Activated gamma-delta T cell treated with anti-CD3 and anti-CD28 coated beads, Interleukin-2, amount 50 U/mL, for 16 hours (primary cell): ENCODE data around the gene DYNLT1.
"Not testable (repeated sequence)": the region's sequence is repeated elsewhere in the genome, so short reads cannot be mapped to it uniquely, and the experiment has no call there.

Source experiments
- DNase-seq: peaks from one replicate; pipeline ENCODE4 v3.0.0-alpha.2; 2020; ENCODE audit warnings: low read depth

Gene DYNLT1

DNA sequence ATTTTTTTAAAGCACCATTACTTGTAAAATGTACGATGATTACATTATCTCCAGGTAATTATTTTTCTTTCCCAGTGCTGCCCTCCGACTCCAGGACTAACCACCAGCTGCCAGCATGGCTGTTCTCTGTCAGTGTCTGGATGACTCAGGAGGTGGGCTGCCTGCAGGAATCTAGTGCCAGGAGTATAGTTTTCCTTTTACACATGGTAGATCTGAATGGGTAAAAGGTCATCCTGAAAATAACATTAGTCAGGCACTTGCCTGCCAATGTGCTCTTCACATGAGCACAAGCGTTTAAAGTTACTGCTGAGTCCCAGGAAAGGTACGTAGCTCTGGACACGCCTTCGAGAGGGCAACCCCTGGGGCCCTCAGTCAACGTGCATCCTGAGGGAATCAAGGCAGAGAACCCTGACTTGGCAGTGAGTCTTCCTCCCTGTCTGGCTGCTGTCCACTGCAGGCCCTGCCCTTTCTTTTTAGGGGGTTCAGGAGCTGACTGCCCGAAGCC lies 2.4 kb downstream of the DYNLT1 start:
- DNase-seq = no peak

DNA sequence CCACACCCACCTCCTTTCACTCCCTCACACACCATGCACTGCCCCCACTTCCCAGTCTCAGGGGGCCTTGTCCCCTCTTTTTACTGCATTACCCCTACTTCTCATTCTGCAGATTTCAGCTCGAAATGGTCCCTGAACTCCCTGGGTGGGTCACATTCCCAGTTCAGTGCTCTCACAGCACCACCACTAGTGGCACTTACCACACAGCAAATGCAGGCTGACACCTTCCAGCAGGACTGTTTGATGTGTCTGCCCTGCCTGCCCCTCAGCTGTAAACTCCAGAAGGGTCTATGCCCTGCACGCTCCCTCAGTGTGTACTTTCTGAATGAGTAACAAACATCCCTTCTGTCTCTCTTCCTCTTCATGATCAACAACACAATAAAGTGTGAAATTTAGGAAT lies 4.0 kb downstream of the DYNLT1 start:
- no peak for DNase-seq

DNA sequence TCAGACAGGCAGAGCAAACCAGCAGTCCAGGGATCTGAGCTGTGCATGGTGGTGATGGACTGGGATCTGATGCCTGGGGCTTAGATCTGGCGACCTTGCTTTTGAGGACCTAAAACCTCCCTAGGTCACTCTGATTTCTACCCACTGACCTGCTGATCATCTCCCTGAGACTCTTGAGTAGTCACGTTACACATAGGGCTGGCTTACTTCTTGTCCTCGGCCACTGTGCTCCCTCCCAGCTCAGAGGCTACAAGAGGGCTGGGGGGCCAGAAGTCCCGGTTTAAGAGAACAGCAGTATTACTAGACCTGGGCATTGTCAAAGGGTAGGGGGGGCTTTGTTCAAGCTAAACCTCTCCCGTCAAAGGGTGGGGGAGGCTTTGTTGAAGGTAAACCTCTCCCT lies 5.5 kb downstream of the DYNLT1 start:
- DNase-seq = no peak

DNA sequence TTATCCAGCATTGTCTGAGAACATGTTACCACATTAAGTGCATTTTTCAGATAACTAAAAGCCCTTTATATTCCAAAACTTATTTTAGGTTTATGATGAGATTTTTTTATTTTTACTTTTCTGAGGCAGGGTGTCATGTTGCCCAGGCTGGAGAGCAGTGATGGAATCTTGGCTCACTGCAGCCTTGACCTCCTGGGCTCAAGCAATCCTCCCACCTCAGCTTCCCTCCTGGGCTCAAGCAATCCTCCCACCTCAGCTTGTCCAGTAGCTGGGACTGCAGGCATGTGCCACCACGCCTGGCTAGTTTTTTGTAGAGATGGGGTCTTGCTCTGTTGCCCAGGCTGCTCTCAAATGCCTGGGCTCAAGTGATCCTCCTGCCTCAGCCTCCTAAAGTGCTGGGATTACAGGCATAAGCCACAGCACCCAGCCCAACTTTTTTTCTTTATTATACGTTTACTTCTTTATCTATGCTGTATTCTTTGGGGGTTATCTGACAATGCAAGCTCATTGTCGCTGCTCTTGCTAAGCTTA lies 6.2 kb downstream of the DYNLT1 start:
- DNase-seq = no peak

DNA sequence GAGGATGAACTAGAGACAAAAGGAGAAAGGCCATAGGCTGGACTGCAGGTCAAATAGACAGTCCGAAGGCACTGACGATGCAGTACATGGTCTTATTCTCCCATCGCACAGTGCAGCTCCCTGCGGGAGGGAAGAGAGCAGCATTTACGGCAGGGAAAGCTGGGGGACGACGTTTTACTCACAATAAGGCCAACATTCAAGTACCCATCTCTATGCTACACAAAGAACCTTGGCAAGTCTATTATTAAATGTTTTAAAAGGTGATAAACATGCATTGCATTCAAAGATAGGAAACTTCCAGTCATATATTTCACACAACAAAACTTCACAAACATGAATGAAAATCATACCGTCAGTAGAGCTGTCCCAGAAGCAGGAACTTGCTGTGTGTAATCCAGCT lies 7.8 kb downstream of the DYNLT1 start:
- DNase-seq = no peak

DNA sequence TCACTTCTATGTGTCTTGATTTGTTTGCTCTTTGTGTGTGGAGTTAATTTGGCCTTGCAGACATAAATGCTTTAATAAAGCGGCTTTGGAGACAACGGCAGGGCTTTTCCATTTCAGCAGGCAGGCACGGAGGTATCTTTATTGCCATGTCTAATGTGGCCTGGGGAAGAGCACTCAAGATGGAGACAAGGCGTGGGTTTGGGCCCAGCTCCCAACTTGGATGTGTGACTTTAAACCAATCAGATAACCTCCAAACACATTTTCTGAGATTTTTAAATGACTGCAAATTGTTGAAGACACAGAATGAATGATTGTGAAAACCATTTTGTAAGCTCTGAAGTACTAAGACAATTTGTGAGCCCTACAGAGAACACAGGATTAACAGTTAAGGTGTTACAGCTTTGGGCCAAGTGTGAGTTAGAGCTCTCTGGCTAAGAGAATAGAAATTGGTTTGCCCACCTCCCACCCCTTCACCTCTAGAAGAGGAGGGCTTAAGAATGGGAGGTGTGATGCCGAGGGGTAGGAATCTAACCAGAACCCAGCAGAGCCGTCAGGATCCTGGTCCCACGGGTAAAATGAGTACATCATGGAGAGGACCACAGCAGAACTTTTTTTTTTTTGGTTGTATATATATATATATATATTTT lies 9.0 kb downstream of the DYNLT1 start:
- no peak for DNase-seq

DNA sequence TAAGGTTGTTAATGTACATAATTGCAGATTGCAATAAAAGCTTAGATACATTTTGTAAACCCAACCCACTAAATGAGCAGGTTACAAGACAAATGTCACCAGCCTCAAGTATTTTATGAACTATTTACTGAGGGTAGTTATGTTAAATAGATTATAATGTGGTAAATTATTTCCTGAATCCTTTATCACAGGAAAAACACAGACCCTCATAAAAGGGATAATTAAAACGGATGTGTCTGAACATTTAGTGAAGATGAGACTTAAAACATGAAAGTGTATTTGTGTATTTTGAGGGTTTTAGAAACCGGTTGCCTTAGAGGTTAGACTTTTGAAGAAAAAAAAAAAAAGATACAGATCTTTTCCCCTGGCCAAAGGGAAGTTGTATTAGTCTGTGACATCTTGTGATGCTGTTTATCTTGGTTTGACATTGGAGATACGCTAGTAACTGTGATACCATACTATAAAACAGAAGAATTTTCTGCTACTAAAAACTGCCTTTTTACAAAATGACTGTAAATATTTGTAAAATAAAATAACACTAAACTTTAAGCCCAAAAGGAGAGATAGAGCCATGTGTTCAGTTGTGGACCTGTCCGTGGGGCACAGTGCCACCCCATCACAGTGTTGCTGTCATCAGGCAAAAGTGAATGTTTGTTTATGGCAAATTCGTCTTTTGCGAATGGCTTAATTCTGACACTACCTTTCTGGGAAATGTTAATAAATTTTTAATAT lies 9.7 kb downstream of the DYNLT1 start:
- DNase-seq = no peak

DNA sequence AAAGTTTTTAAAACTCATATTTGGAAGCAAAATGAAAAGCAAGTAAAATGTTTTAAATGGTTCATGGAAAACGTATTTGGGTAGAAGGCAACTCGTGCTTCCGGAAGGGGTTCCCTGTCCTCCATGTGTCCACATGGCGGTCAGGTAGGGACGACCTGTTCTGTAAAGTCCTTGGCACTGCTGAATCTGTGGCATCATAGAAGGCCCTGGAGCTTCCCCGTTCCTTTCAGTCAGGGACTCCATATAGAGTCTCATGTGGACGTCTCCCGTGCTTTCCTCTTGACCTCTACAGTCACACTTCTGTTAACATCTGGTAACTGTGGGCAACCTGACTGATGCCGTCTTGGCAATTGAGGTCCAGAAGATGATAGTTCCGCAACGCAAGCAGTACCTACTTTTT lies 11.4 kb downstream of the DYNLT1 start:
- no peak for DNase-seq

DNA sequence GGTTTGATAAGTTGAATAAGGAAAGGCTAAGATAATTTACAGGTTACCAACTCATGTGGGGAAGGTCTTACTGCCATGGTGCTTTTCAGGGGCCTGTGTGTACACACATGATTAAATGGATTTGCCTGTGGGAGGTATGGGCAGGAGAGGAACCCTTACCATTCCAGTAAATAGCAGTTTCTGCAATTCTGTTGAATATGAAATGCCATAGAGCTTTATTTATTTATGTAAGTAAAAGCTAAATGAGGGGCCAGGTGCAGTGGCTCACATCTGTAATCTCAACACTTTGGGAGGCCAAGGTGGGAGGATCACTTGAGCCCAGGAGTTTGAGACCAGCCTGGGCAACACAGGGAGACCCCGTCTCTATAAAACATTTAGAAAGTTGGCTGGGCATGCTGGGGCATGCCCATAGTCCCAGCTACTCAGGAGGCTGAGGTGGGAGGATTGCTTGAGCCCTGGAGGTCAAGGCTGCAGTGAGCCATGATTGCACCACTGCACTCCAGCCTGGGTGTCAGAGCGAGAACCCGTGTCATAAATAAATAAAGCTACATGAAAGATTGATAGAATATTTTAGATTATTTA lies 11.9 kb downstream of the DYNLT1 start:
- not testable (repeated sequence) for DNase-seq

DNA sequence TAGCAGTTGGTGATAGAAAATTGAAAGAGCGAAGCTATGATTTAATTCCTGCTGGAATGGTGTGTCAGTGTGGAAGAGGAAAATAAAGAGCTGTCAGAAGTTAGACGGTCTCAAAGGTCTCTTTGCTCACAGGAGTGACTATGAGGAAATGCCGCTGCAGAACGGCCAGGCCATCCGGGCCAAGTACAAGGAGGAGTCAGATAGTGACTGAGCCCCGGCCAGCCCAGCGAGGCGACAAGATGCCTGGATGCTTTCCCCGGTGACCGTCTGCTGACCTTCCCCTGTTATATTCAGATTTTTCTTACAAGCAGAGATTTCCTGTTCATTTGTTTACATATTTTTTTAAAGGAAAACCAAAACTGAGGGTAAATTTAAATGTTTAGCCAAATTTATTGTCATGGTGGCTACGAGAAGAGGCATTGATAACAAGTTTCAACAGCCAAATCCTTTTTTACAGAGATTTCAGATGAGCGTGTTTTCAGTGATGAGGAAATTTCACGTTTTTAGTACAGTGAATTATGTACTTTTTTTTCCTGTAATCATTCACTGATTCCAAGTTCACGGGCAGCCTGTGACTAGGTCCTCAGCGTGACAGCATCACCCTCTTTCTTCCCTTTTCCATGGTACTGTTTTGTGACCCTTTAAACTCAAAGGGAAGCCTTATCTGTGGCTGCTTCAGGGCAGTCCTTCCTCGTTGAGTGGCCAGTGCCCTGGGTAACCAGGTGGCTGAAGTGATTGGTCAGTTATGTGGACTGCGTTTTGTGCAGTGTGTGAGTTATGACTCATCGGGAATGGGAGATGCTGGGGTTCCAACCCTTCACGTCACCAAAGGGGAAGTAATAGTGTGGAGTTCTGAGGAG lies 12.6 kb downstream of the DYNLT1 start:
- DNase-seq = no peak

DNA sequence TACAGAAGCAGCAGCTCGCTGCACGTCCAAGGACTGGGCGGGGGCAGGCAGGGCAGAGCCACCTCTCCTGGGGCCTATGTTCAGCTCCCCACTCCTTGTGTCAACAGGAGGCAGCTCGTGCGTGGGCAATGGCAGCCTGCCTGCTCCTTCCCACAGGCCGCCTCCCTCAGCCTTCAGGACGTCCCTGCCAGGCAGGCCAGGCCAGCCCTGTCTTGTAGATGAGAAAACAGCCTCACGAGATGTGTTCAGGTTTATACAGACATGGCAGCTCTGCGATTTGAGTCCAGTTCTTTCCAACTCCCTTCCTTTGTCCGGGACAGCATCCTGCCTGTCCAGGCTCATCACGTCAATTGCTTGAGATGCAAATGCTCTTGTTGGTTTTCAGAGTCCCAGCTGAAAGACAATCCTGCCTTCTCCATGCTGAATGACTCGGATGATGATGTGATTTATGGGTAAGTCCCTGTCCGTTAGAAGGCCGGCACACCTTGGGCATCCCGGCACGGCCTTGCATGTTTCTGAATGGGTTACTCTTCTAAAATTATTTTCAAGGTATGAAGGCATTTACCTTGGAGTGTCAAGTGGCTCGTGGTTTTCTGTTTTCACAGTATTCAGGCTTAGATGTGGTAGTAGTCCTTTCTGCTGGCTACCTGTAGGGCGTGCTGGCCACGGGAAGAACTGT lies 13.5 kb downstream of the DYNLT1 start:
- DNase-seq = no peak

DNA sequence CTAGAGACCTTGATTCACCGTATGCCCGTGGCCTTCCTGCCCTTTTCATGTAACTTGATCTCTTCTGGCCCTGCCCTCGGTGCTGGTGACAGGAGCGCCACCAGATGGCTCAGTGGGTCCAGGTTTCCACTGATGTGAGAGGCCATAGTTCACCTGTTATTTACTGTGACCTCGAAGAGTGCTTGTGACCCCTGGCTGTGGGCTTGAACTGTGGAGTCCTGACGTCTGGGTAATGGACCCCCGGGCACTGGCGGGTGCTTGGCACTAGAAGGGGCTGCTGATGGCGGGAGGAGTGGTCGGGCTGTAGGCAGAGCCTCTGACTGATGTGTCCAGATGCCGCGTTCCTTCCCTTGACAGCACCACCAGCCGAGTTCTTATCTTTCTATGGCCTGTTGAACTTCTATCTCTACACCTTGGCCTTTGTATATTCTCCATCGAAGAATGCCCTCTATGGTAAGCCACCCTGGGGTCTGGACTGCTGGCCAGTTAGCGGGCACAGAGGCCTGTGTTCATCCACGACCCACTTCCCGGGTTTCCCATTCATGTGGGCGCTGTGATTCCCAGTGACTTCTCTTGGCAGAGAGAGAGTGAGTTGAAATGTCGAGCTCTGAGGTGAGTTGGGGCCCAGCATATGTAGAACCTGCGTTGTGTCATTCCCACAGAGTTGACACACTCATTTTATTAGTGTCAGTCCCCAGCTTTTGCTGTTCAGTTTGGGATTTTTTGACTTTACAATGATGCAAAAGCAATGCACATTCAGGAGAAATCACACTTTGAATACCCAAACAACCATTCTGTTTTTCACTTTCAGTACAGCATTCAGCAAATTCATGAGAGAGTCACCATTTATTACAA lies 14.9 kb downstream of the DYNLT1 start:
- DNase-seq = no peak

DNA sequence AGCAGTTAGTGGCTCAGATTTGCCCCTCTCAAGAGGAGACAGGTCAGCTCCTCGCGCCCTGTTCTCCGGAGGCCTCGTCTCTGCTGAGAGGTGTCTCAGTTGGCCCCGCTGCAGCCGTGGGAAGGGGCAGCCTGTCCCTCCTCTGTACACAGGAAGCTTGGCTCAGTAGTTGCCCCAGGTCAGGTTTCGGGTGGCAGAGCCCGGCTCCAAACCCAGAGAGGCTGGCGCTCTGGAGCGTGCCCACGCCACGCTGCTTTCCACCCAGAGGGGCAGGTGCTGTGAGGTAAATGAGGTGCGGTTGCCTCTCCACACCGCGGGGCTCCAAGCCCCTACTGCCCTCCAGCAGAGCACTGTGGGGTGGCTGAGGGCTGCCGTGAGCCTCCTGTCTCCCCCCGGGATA lies 16.0 kb downstream of the DYNLT1 start:
- DNase-seq = no peak

DNA sequence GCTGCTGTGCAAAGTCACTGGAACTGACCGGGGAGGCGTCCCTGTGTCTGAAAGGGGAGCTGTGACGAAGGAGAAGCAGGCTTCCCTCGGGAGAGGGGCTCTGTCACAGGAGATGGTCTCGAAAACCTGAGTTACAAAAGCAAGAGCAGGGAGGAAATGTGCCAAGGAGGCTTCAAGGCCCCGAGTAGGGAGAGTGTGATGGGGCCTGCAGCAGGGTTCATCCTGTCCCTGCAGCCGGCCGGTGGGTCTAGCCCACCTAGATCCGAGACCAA lies 16.7 kb downstream of the DYNLT1 start:
- no peak for DNase-seq

DNA sequence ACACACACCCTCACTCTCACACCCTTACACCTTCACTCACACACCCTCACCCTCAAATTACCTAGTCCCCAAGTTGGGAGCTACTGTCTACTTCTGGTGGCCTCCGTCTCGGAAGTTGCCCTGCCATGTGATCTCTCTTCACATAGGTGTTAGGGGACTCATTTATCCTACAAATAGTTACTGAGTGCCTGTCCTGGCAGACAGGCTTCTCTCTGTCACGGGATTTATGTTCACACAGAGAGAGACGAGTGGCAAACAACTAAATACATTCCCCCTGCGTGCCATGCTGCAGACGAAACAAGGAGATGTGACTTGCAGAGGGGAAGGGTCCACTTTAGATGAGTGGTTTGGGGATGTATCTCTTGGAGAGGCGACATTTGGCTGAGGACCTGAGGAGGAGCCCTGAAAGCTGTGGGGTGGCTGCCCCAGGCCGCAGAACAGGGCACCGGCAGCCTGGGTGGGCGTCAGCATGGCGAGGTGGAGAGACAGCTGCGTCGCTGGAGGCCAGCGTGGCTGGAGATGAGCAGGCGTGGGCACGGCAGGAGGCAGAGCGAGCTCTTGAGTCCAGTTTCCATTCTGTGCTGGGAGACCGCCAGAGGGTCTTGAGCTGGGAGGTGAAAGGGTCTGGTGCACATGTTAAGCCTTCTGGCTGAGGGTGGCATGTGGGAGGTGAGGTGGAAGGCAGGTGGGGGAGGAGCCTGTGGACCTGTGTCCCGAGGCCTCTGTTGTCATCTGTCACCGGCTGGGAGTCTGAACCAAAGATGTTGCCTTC lies 17.2 kb downstream of the DYNLT1 start:
- no peak for DNase-seq

DNA sequence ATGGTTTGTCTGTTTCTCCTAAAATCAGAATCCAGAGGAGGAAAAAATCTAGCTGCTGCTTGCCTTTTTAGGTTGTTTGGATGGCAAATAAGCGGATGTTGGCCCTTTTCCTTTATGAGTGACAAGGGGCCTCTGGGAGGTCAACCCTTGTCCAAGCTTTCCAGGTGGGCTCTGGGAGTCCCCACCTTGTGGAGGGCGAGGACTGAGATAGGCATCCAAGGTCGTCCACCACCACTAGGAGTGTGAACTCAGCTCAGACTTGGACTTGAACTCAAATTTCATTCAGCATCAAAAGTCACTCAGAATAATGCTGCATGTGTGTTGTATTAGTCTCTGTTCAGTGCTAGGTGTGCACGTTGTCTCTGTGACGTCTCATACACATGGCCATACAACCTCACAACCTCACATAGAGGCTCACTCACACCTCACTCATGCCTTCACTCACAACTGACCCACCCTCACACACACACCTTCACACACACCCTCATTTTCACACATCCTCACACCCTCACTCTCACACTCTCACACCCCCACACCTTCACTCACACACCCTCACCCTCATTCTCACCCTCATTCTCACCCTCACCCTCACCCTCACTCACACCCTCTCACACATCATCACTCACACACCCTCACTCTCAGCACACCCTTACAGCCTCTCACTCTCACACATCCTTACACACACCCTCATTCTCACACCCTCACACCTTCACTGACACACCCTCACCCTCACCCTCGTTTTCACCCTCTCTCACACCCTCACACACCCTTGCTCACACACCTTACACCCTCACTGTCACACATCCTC lies 18.0 kb downstream of the DYNLT1 start:
- DNase-seq = no peak

DNA sequence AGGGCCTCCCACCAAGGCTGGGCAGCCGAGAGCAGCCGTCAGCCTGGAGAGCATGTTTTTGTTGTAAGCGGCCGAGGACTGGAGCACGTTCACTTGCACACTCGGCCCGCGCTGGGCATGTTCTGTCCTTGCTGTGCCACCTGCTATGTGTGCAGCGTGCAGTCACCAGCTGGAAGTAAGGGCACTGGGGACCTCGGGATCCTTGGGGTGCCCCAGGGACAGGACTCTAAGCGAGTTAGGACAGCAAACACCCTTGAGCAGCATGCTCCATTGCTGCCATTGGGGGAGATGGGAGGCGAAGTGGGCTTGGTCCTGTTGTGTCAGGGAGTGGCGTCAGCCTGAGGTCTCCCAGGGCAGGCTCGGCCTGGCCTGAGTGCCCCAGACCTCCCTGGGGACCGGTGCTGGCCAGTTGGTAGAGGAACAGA lies 18.6 kb downstream of the DYNLT1 start:
- no peak for DNase-seq

DNA sequence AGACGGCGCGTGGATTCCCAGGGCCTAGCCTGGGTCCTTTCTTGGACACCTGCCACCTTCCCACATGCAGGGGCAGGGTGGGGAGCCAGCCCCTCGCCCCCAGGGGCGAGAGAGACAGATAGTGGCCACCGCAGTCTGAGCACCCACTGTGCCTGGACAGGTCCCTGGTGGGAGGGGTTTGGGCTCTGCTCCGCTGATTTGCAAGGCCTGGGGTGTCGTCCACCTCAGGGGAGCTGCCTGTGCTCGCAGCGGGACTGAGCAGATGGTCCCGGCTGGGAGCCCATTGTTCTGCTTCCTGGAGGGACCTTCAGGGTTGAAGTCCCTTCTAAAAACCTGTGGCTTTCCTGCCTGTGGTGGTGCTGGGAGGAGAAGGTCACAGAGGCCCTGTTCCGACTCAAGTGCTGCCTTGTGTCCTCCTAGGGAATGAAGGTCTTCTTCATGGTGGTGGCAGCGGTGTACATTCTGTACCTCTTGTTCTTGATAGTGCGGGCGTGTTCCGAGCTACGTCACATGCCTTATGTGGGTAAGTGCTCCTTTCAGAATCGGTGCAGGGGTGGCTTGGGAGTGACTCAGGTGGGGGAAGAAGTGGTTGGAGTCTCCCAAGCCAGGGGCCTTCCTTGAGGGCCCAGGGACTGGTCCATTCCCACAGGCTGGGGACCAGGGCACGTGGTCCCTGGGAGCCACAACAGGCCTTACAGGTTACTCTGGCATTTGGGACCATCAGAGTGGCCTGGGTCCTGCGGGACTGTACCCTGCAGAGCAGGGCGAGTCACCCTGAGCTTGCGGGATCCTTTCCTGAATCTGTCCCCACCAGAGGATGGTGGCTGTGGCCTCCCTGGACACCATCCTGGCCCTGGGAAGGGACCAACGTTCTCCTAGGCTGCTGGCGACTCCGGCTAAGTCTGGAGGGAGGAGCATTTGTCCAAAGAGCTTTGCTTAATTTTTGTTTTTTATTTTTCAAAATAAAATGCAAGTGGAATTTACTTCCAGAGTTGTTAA lies 19.6 kb downstream of the DYNLT1 start:
- no peak for DNase-seq
